H1 (cell line): ENCODE data around the gene SLC13A5. TPM values are rescaled to one million over a fixed set of nuclear protein-coding genes. Genes with fewer than 3 reads are reported as not detected.

Source experiments
- microRNA-seq, 2 experiments: library from miRNA; unstranded; fragments of <30 nt; microRNA quantifications; one replicate each; pipeline versions ENCODE4 to v1.2.0, GENCODE V29; 2016 to 2020; ENCODE audit warnings: borderline microRNAs expressed in 2 of 2, borderline number of aligned reads in 2 of 2, borderline replicate concordance in 1 of 2
- polyA plus RNA-seq, 7 experiments: library from polyadenylated mRNA; depleted of rRNA in 3 of 7; stranded (reverse) in 5 of 7; unstranded in 2 of 7; fragments of >200 nt in 5 of 7; fragments of 200-250 nt in 2 of 7; gene quantifications; 1 replicate in 5 of 7; 2 replicates in 1 of 7; 4 replicates in 1 of 7; pipeline versions ENCODE4 v1.2.1 to v1.2.3, GENCODE V29; 2011 to 2013; ENCODE audit warnings: missing spikeins in 2 of 7, mixed read lengths in 2 of 7
- small RNA-seq: library from polyadenylated mRNA; stranded (forward); fragments of <200 nt; extraction: miRNeasy Mini kit (QIAGEN cat#:217004); gene quantifications from one replicate; pipeline ENCODE3, GENCODE V24; 2013; ENCODE audit not compliant: insufficient read depth
- total RNA-seq: library from RNA; stranded (reverse); fragmentation: NEBNext Ultra II Directional; extraction: Animal tissue kit (Norgen Biotek cat#: 25700); gene quantifications from 2 replicates; pipeline ENCODE4 v1.2.1, GENCODE V29; 2021

Gene SLC13A5
- total and polyA plus RNA-seq, 2 of the 8 experiments (the other 6 are each of a cell fraction or from before 2014, with no cell fraction given) = 2.1 to 2.6 TPM

Small RNA genes lying within 50 kb of the gene (microRNA-seq; reads per million reads assigned to microRNA genes)
- gene MIR4520-1 (0 reads per million in 2 experiments), gene MIR4520-2 (0 reads per million in 2 experiments)

Small RNA genes lying within 50 kb of the gene (small RNA-seq; reads per million reads assigned to genes)
- gene AC004706.2 (not detected), gene MIR4520-1 (1.5 reads per million)

Other genes with a start within 250 kb of the SLC13A5 start
- gene PITPNM3, start 156.8 kb downstream of the SLC13A5 start, total RNA-seq = 1.7 and 2.1 TPM in 2 replicates
- 3.1 and 4.8 TPM in 2 replicates for gene PITPNM3, start 156.8 kb downstream of the SLC13A5 start, polyA plus RNA-seq (2011; rRNA removed)
- gene KIAA0753, start 72.7 kb downstream of the SLC13A5 start, total RNA-seq = 27.1 and 29.2 TPM in 2 replicates
- gene KIAA0753, start 72.7 kb downstream of the SLC13A5 start, polyA plus RNA-seq (2011; rRNA removed) = 4.2 and 5.0 TPM in 2 replicates
- gene TXNDC17, start 72.3 kb downstream of the SLC13A5 start, total RNA-seq = 182 and 192 TPM in 2 replicates
- gene TXNDC17, start 72.3 kb downstream of the SLC13A5 start, polyA plus RNA-seq (2011; rRNA removed) = 410 TPM in 2 replicates
- 11.0 and 12.3 TPM in 2 replicates for gene MED31, start 61.8 kb downstream of the SLC13A5 start, total RNA-seq
- 2.4 and 4.6 TPM in 2 replicates for gene MED31, start 61.8 kb downstream of the SLC13A5 start, polyA plus RNA-seq (2011; rRNA removed)
- gene C17orf100, start 61.6 kb downstream of the SLC13A5 start, total RNA-seq = 1.6 and 2.8 TPM in 2 replicates
- 2.1 and 2.6 TPM in 2 replicates for gene C17orf100, start 61.6 kb downstream of the SLC13A5 start, polyA plus RNA-seq (2011; rRNA removed)
- gene XAF1, start 42.7 kb upstream of the SLC13A5 start, total RNA-seq = not detected in 2 replicates
- not detected in 2 replicates for gene XAF1, start 42.7 kb upstream of the SLC13A5 start, polyA plus RNA-seq (2011; rRNA removed)
- 0.22 TPM in 1 of 2 replicates, not detected in the other for gene FBXO39, start 62.8 kb upstream of the SLC13A5 start, total RNA-seq
- gene FBXO39, start 62.8 kb upstream of the SLC13A5 start, polyA plus RNA-seq (2011; rRNA removed) = 0.12 and 0.17 TPM in 2 replicates
- not detected in 2 replicates for gene TEKT1, start 118.4 kb upstream of the SLC13A5 start, total RNA-seq
- not detected in 2 replicates for gene TEKT1, start 118.4 kb upstream of the SLC13A5 start, polyA plus RNA-seq (2011; rRNA removed)